HEK293T (cell line): ENCODE data around the gene SMAGP.

Source experiments
- BHLHE40 ChIP-seq: fragments of 450-650 bp; IDR thresholded peaks from 2 replicates; pipeline ENCODE4 v1.6.1; 2016; ENCODE audit warnings: mild to moderate bottlenecking, moderate library complexity, borderline replicate concordance
- CTBP1 ChIP-seq: fragments of 450-650 bp; IDR thresholded peaks from 2 replicates; pipeline ENCODE4 v1.6.1; 2016; ENCODE audit warnings: borderline replicate concordance
- ELF4 ChIP-seq: fragments of 450-650 bp; IDR thresholded peaks from 2 replicates; pipeline ENCODE4 v1.6.1; 2017; ENCODE audit warnings: antibody characterized with exemption
- FOXK2 ChIP-seq: fragments of 450-650 bp; IDR thresholded peaks from 2 replicates; pipeline ENCODE4 v1.6.1; 2016; ENCODE audit warnings: mild to moderate bottlenecking
- FOXM1 ChIP-seq: fragments of 450-650 bp; IDR thresholded peaks from 2 replicates; pipeline ENCODE4 v1.6.1; 2017; ENCODE audit warnings: mild to moderate bottlenecking, borderline replicate concordance
- LEF1 ChIP-seq: fragments of 450-650 bp; IDR thresholded peaks from 2 replicates; pipeline ENCODE4 v1.6.1; 2017; ENCODE audit warnings: mild to moderate bottlenecking, borderline replicate concordance
- SP1 ChIP-seq: fragments of 450-650 bp; IDR thresholded peaks from 2 replicates; pipeline ENCODE4 v1.6.1; 2017
- SUZ12 ChIP-seq: fragments of 450-650 bp; IDR thresholded peaks from 2 replicates; pipeline ENCODE4 v1.6.1; 2016; ENCODE audit warnings: mild to moderate bottlenecking
- TARDBP ChIP-seq: fragments of 450-650 bp; IDR thresholded peaks from 2 replicates; pipeline ENCODE4 v1.6.1; 2016
- ZNF384 ChIP-seq: fragments of 450-650 bp; IDR thresholded peaks from 2 replicates; pipeline ENCODE4 v1.6.1; 2016
- TF ChIP-seq, protein P1 (sequence below): fragments of 450-650 bp; IDR thresholded peaks from 2 replicates; pipeline ENCODE4 v1.6.1; 2016

- TF ChIP-seq FOXM1 (no peak), SP1 (no peak), ELF4 (no peak), CTBP1 (no peak), BHLHE40 (no peak), SUZ12 (no peak), LEF1 (no peak), TARDBP (no peak), FOXK2 (no peak), ZNF384 (no peak)
- TF ChIP-seq, protein P1, sequence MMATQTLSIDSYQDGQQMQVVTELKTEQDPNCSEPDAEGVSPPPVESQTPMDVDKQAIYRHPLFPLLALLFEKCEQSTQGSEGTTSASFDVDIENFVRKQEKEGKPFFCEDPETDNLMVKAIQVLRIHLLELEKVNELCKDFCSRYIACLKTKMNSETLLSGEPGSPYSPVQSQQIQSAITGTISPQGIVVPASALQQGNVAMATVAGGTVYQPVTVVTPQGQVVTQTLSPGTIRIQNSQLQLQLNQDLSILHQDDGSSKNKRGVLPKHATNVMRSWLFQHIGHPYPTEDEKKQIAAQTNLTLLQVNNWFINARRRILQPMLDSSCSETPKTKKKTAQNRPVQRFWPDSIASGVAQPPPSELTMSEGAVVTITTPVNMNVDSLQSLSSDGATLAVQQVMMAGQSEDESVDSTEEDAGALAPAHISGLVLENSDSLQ = no peak
These were observed 53.6 kb downstream of the SMAGP start for GRCh38 chr12:51216642-51217041.
